MM.1S (cell line): ENCODE data around the gene KLHDC3.
"Not testable (repeated sequence)": the region's sequence is repeated elsewhere in the genome, so short reads cannot be mapped to it uniquely, and the experiment has no call there.

Experiments used
- DNase-seq: peaks from one replicate; pipeline ENCODE4 v3.0.0-alpha.2; 2015
- H2AFZ ChIP-seq: fragments of 300-600 bp; sonication (generic); 2 replicates; pipeline ENCODE4 v1.6.0; 2016; ENCODE audit warnings: antibody characterized with exemption, low read length
- H3F3A ChIP-seq: fragments of 300-600 bp; sonication (generic); 2 replicates; pipeline ENCODE4 v1.6.1; 2016; ENCODE audit warnings: mild to moderate bottlenecking, antibody characterized with exemption, low read length, moderate library complexity, mixed read lengths; ENCODE audit not compliant: insufficient read depth
- H3K27ac ChIP-seq: fragments of 300-600 bp; sonication (generic); 2 replicates; pipeline ENCODE4 v1.5.1; 2016; ENCODE audit warnings: mild to moderate bottlenecking, low read length
- H3K27me3 ChIP-seq: fragments of 300-600 bp; sonication (generic); replicated peaks from 2 replicates; pipeline ENCODE4 v1.6.0; 2016; ENCODE audit warnings: low read length; ENCODE audit not compliant: insufficient read depth
- H3K36me3 ChIP-seq: fragments of 300-600 bp; sonication (generic); replicated peaks from 2 replicates; pipeline ENCODE4 v1.6.1; 2016; ENCODE audit warnings: mild to moderate bottlenecking, low read length, mixed read lengths; ENCODE audit not compliant: insufficient read depth
- H3K4me1 ChIP-seq: fragments of 300-600 bp; sonication (generic); 2 replicates; pipeline ENCODE4 v1.6.1; 2016; ENCODE audit warnings: low read length, mixed read lengths
- H3K4me2 ChIP-seq: fragments of 300-600 bp; sonication (generic); 2 replicates; pipeline ENCODE4 v1.6.0; 2016; ENCODE audit warnings: low read depth, low read length
- H3K4me3 ChIP-seq: fragments of 300-600 bp; sonication (generic); 2 replicates; pipeline ENCODE4 v1.5.1; 2016; ENCODE audit warnings: low read length, mixed read lengths
- H3K79me2 ChIP-seq: fragments of 300-600 bp; sonication (generic); 2 replicates; pipeline ENCODE4 v1.6.1; 2016; ENCODE audit warnings: mixed run types, low read length, mixed read lengths
- H3K9ac ChIP-seq: fragments of 300-600 bp; sonication (generic); 2 replicates; pipeline ENCODE4 v1.6.1; 2016; ENCODE audit warnings: low read length, mixed read lengths
- H3K9me2 ChIP-seq: fragments of 300-600 bp; sonication (generic); replicated peaks from 2 replicates; pipeline ENCODE4 v1.6.1; 2016; ENCODE audit warnings: mild to moderate bottlenecking, low read length, mixed read lengths; ENCODE audit not compliant: insufficient read depth
- H3K9me3 ChIP-seq: fragments of 300-600 bp; sonication (generic); replicated peaks from 2 replicates; pipeline ENCODE4 v1.6.1; 2016; ENCODE audit warnings: mild to moderate bottlenecking, low read length, mixed read lengths; ENCODE audit not compliant: insufficient read depth
- H4K20me1 ChIP-seq: fragments of 300-600 bp; sonication (generic); 2 replicates; pipeline ENCODE4 v1.6.1; 2016; ENCODE audit warnings: mild to moderate bottlenecking, low read length, moderate library complexity, mixed read lengths; ENCODE audit not compliant: insufficient read depth
- EZH2 ChIP-seq: fragments of 300-600 bp; sonication (generic); optimal IDR thresholded peaks from 2 replicates; pipeline ENCODE3; 2017; ENCODE audit warnings: low read depth, mild to moderate bottlenecking, antibody characterized with exemption, low read length, mixed read lengths
- EZH2phosphoT487 ChIP-seq: fragments of 300-600 bp; sonication (generic); IDR thresholded peaks from 2 replicates; pipeline ENCODE4 v1.6.1; 2018; ENCODE audit warnings: antibody characterized with exemption, low read length
- TF ChIP-seq, protein P1 (sequence below): fragments of 300-600 bp; sonication (generic); IDR thresholded peaks from 2 replicates; pipeline ENCODE4 v1.5.1; 2016; ENCODE audit warnings: antibody characterized with exemption, low read length, mixed read lengths

Gene KLHDC3

DNA sequence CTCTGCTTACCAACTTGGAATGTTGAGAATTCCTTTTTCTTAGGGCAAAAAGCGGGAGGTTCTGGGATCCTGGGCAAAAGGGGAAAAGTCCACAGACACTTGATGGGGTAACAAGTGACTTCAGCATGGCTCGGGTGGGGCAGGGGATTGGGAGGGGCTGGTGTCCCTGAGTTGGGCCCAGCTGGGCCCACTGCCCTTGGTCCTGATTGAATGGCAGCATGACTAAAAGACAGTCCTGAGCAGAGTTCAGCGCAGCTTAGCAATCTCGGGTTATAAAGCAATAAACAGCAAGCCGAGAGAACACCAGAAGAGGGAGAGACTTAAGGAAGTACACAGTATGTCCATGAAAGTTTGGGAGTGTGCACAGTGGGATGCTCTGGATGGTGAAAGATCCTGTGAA lies 24.1 kb upstream of the KLHDC3 start:
- Histone ChIP-seq H3F3A (no peaks in the 10 kb centered on the region), H3K36me3 (no peaks in the 10 kb centered on the region), H3K4me1 (no peaks in the 10 kb centered on the region), H3K4me2 (no peak overlapping the region), H3K9ac (no peak overlapping the region), H3K27ac (no peak overlapping the region), H4K20me1 (no peaks in the 10 kb centered on the region), H3K79me2 (peaks cover 18% of the 10 kb centered on the region), H3K9me2 (no peaks in the 10 kb centered on the region), H2AFZ (no peak overlapping the region), H3K9me3 (no peaks in the 10 kb centered on the region), H3K4me3 (no peak overlapping the region), H3K27me3 (no peaks in the 10 kb centered on the region)
- DNase-seq = no peak
- TF ChIP-seq, protein P1, sequence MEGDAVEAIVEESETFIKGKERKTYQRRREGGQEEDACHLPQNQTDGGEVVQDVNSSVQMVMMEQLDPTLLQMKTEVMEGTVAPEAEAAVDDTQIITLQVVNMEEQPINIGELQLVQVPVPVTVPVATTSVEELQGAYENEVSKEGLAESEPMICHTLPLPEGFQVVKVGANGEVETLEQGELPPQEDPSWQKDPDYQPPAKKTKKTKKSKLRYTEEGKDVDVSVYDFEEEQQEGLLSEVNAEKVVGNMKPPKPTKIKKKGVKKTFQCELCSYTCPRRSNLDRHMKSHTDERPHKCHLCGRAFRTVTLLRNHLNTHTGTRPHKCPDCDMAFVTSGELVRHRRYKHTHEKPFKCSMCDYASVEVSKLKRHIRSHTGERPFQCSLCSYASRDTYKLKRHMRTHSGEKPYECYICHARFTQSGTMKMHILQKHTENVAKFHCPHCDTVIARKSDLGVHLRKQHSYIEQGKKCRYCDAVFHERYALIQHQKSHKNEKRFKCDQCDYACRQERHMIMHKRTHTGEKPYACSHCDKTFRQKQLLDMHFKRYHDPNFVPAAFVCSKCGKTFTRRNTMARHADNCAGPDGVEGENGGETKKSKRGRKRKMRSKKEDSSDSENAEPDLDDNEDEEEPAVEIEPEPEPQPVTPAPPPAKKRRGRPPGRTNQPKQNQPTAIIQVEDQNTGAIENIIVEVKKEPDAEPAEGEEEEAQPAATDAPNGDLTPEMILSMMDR = no peak
- TF ChIP-seq EZH2phosphoT487 (no peak), EZH2 (no peak)

DNA sequence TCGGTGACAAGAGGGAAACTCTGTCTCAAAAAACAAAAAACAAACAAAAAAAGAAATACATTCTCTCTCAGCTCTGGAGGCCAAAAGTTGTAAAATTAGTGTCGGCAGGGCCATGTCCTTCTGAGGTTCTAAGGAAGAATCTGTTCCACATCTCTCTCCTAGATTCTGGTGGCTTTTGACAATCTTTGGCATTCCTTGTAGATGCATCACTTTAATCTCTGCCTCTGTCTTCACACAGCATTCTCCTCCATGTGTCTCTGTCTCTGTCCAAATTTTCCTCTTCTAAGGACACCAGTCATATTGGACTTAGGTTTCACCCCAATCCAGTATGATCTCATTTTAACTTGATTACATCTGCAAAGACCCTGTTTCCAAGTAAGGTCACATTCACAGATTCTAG lies 20.6 kb upstream of the KLHDC3 start:
- Histone ChIP-seq H3F3A (no peaks in the 10 kb centered on the region; the same call in 1 of the 2 replicates), H3K79me2 (no peaks in the 10 kb centered on the region), H3K27me3 (no peaks in the 10 kb centered on the region), H3K4me2 (no peak overlapping the region), H2AFZ (no peak overlapping the region), H3K9ac (no peak overlapping the region), H3K27ac (no peak overlapping the region), H4K20me1 (no peaks in the 10 kb centered on the region), H3K9me3 (no peaks in the 10 kb centered on the region), H3K4me3 (no peak overlapping the region), H3K4me1 (no peaks in the 10 kb centered on the region), H3K36me3 (no peaks in the 10 kb centered on the region), H3K9me2 (no peaks in the 10 kb centered on the region)
- TF ChIP-seq, protein P1 = no peak
- TF ChIP-seq EZH2 (no peak), EZH2phosphoT487 (no peak)
- DNase-seq = no peak

DNA sequence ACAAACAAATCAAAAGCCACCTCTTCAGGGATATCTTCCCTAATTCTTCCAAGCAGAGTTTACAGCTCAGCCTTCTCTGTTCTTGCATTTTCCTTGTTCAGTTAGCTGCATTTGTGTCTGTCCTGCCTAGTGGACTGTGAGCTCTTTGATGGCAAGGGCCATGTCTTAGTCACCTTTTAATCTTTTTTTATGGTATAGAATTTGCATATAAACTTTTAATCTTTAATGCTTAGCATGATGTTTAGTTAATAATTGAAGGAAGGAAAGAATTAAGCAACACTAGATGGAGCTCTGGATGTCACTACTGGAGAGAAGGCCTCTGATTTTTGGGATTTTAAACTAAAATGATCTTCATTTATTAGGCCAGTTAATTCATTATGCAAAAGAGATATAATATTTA lies 17.5 kb upstream of the KLHDC3 start:
- H3K4me2 ChIP-seq = no peak overlapping the region
- no peaks in the 10 kb centered on the region for H3K79me2 ChIP-seq
- DNase-seq = no peak
- no peaks in the 10 kb centered on the region for H3K9me3 ChIP-seq
- no peak for TF ChIP-seq EZH2
- no peak for TF ChIP-seq EZH2phosphoT487
- TF ChIP-seq, protein P1 = no peak
- H3K9ac ChIP-seq = no peak overlapping the region
- no peak overlapping the region for H3K4me3 ChIP-seq
- H3K36me3 ChIP-seq = no peaks in the 10 kb centered on the region
- no peaks in the 10 kb centered on the region for H3K9me2 ChIP-seq
- H4K20me1 ChIP-seq = no peaks in the 10 kb centered on the region
- no peak overlapping the region for H3K27ac ChIP-seq
- H2AFZ ChIP-seq = no peak overlapping the region
- no peaks in the 10 kb centered on the region for H3K27me3 ChIP-seq
- H3F3A ChIP-seq = no peaks in the 10 kb centered on the region; the same call in 1 of the 2 replicates
- H3K4me1 ChIP-seq = no peaks in the 10 kb centered on the region

DNA sequence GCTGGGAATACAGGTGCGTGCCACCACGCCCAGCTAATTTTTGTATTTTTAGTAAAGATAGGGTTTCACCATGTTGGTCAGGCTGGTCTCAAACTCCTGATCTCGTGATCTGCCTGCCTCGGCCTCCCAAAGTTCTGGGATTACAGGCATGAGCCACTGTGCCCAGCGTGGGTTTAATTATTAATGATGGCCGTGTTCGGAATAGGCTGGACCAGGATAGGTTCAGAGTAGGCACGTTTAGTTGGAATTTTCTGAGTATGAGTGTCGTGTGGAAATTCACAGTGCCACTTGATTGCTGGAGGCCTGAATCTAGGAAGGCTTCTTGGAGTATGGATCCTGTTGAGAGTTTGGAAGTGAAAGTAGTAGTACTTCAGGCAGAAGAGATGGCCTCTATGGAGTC lies 15.8 kb upstream of the KLHDC3 start:
- H3F3A ChIP-seq, H3K27ac ChIP-seq, H3K79me2 ChIP-seq, H3K4me2 ChIP-seq, H3K9me3 ChIP-seq, H3K27me3 ChIP-seq, H3K4me3 ChIP-seq, DNase-seq, H3K9ac ChIP-seq, H3K9me2 ChIP-seq, H3K4me1 ChIP-seq, H4K20me1 ChIP-seq, H2AFZ ChIP-seq, H3K36me3 ChIP-seq: not testable (repeated sequence)
